ENCODE data around the gene EFHC1.

Gene EFHC1

GRCh38 chr6:52508261-52508739 lies 88.2 kb downstream of the EFHC1 start:
- Histone ChIP-seq H3K27me3 (ENCODE audit: control insufficient read depth, low read length) (no peaks in the 10 kb centered on the region), H3K4me3 (ENCODE audit: low read length) (no peak overlapping the region), H3K36me3 (ENCODE audit: control insufficient read depth, low read length) (no peaks in the 10 kb centered on the region), H3K4me1 (ENCODE audit: control insufficient read depth, low read length) (no peaks in the 10 kb centered on the region), H3K9me2 (replicated peaks; ENCODE audit: control insufficient read depth, low read length) (no peaks in the 10 kb centered on the region), H3K79me2 (ENCODE audit: control insufficient read depth, low read length) (no peaks in the 10 kb centered on the region), H3F3A (ENCODE audit: control insufficient read depth, insufficient read depth) (no peaks in the 10 kb centered on the region), H4K20me1 (ENCODE audit: control insufficient read depth, insufficient read depth, low read depth, low read length) (no peaks in the 10 kb centered on the region), H3K4me2 (ENCODE audit: low read length) (no peak overlapping the region), H3K9me3 (ENCODE audit: control insufficient read depth, insufficient read depth, low read length) (no peaks in the 10 kb centered on the region), H3K27ac (ENCODE audit: low read depth, low read length) (no peak overlapping the region)
- TF ChIP-seq CTCF (IDR thresholded peaks at IDR 0.05; ENCODE audit: low read depth, low read length, poor library complexity, severe bottlenecking): no peak
- no peak for TF ChIP-seq EZH2phosphoT487 (IDR thresholded peaks at IDR 0.05; ENCODE audit: borderline replicate concordance, low read length)

GRCh38 chr6:52509281-52510212 lies 89.4 kb downstream of the EFHC1 start:
- Histone ChIP-seq H3K4me2 (ENCODE audit: low read length) (no peak overlapping the region), H3K4me1 (ENCODE audit: control insufficient read depth, low read length) (no peaks in the 10 kb centered on the region), H3K27ac (ENCODE audit: low read depth, low read length) (no peak overlapping the region)

GRCh38 chr6:52510213-52510562 lies 90.0 kb downstream of the EFHC1 start:
- Histone ChIP-seq H3K27ac (ENCODE audit: low read depth, low read length) (no peak overlapping the region), H3K4me1 (ENCODE audit: control insufficient read depth, low read length) (no peaks in the 10 kb centered on the region), H4K20me1 (ENCODE audit: control insufficient read depth, insufficient read depth, low read depth, low read length) (no peaks in the 10 kb centered on the region), H3K79me2 (ENCODE audit: control insufficient read depth, low read length) (no peaks in the 10 kb centered on the region), H3F3A (ENCODE audit: control insufficient read depth, insufficient read depth) (no peaks in the 10 kb centered on the region), H3K36me3 (ENCODE audit: control insufficient read depth, low read length) (no peaks in the 10 kb centered on the region), H3K27me3 (ENCODE audit: control insufficient read depth, low read length) (no peaks in the 10 kb centered on the region), H3K4me3 (ENCODE audit: low read length) (no peak overlapping the region), H3K9me2 (replicated peaks; ENCODE audit: control insufficient read depth, low read length) (no peaks in the 10 kb centered on the region), H3K4me2 (ENCODE audit: low read length) (no peak overlapping the region), H3K9me3 (ENCODE audit: control insufficient read depth, insufficient read depth, low read length) (no peaks in the 10 kb centered on the region)
- TF ChIP-seq CTCF (IDR thresholded peaks at IDR 0.05; ENCODE audit: low read depth, low read length, poor library complexity, severe bottlenecking): no peak
- no peak for TF ChIP-seq EZH2phosphoT487 (IDR thresholded peaks at IDR 0.05; ENCODE audit: borderline replicate concordance, low read length)

More at GRCh38 chr6:52509281-52510212, 89.4 kb downstream of the EFHC1 start:
- H3K9me3 ChIP-seq (ENCODE audit: control insufficient read depth, insufficient read depth, low read length): no peaks in the 10 kb centered on the region
- H3K36me3 ChIP-seq (ENCODE audit: control insufficient read depth, low read length): no peaks in the 10 kb centered on the region
- H3F3A ChIP-seq (ENCODE audit: control insufficient read depth, insufficient read depth): no peaks in the 10 kb centered on the region
- no peak overlapping the region for H3K4me3 ChIP-seq (ENCODE audit: low read length)
- no peaks in the 10 kb centered on the region for H3K9me2 ChIP-seq (replicated peaks; ENCODE audit: control insufficient read depth, low read length)
- H3K79me2 ChIP-seq (ENCODE audit: control insufficient read depth, low read length): no peaks in the 10 kb centered on the region
- H3K27me3 ChIP-seq (ENCODE audit: control insufficient read depth, low read length): no peaks in the 10 kb centered on the region
- TF ChIP-seq CTCF (IDR thresholded peaks at IDR 0.05; ENCODE audit: low read depth, low read length, poor library complexity, severe bottlenecking): no peak
- TF ChIP-seq EZH2phosphoT487 (IDR thresholded peaks at IDR 0.05; ENCODE audit: borderline replicate concordance, low read length): no peak
- no peaks in the 10 kb centered on the region for H4K20me1 ChIP-seq (ENCODE audit: control insufficient read depth, insufficient read depth, low read depth, low read length)

Measured in DOHH2 (cell line).